Hepatocyte (in vitro differentiated cells): ENCODE results near the gene SPECC1.

Experiments
- CTCF ChIP-seq: fragments of 200-600 bp; sonication (generic); IDR thresholded peaks from 2 replicates; pipeline ENCODE4 v1.5.1; 2016; ENCODE audit warnings: antibody characterized with exemption, mild to moderate bottlenecking; ENCODE audit not compliant: poor library complexity
- EZH2 ChIP-seq: fragments of 200-600 bp; sonication (generic); IDR thresholded peaks from 2 replicates; pipeline ENCODE4 v1.6.1; 2016; ENCODE audit warnings: antibody characterized with exemption, mild to moderate bottlenecking, borderline replicate concordance
- EZH2phosphoT487 ChIP-seq: fragments of 200-600 bp; sonication (generic); IDR thresholded peaks from one replicate; pipeline ENCODE4 v1.6.1; 2018; ENCODE audit warnings: antibody characterized with exemption, mild to moderate bottlenecking, low read depth, moderate library complexity; ENCODE audit not compliant: unreplicated experiment, severe bottlenecking

DNA sequence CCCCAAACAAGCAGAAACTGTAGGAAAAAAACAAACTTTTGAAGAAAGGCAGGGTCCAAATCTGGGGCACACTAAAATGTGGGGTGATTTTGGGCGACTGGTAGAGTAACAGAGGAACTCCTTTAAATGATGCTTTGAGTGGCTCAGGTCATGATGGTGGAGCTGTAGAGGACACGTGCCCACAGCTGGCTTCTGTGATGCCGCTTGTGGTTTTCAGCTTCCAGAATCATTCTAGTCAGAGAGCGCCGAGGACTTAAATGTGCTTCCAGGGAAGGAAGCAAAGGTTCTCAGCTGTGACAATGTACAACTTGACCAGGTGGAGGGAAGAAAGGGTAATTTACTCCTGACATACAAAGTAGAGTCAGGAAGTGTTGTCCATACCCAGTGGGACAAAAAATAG lies 295.8 kb downstream of the SPECC1 start:
- TF ChIP-seq CTCF (no peak), EZH2 (no peak), EZH2phosphoT487 (no peak)
